ENCODE results near the gene XCL2. TPM values are rescaled to one million over a fixed set of nuclear protein-coding genes. Genes with fewer than 3 reads are reported as not detected.
"Not testable (repeated sequence)": the region's sequence is repeated elsewhere in the genome, so short reads cannot be mapped to it uniquely, and the experiment has no call there.

XCL2 gene
- total RNA-seq, 1 donor from 2014 or later: not detected

DNA sequence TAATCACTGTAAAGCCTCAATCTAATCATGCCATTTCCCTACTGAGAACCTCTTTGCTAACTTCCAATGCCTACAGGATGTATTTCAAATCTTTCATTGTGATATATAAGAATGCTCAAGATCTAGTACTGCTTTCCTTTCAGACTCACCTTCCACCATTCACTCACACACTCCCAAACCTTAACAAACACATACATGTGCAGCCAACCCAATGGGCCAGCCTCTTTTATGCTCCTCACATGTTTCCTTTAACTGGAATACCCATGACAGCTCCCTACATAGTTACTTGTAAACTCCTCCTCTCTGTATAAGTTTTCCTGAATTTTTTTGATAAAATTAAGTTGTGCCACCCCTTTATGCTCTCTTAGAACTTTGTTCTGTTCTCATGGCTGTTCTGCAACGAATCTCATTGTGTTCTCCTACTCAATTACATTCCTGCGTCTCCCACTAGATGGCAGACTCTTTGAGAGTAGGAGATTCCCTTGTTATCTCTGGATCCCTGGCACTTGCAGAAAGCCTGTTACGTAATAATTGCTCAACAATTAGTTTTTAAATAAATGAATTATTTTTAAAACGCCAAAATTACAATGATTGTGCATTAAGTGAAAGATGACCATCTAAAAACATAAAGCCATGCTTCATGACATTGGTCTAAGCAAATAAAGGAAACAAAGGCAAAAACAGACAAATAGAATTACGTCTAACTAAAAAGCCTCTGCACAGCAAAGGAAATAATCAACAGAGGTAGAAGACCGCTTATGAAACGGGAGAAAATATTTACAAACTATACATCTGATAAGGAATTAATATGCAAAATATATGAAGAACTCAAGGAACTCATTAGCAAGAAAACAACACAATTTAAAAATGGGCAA lies 2.1 kb upstream of the XCL2 start:
- H3K36me3 ChIP-seq (ENCODE audit: control insufficient read depth, insufficient read depth, low read length); H3K27me3 ChIP-seq (ENCODE audit: control insufficient read depth, insufficient read depth, low read length); H3K4me3 ChIP-seq (ENCODE audit: low read depth, low read length): not testable (repeated sequence)
- TF ChIP-seq, protein P1, sequence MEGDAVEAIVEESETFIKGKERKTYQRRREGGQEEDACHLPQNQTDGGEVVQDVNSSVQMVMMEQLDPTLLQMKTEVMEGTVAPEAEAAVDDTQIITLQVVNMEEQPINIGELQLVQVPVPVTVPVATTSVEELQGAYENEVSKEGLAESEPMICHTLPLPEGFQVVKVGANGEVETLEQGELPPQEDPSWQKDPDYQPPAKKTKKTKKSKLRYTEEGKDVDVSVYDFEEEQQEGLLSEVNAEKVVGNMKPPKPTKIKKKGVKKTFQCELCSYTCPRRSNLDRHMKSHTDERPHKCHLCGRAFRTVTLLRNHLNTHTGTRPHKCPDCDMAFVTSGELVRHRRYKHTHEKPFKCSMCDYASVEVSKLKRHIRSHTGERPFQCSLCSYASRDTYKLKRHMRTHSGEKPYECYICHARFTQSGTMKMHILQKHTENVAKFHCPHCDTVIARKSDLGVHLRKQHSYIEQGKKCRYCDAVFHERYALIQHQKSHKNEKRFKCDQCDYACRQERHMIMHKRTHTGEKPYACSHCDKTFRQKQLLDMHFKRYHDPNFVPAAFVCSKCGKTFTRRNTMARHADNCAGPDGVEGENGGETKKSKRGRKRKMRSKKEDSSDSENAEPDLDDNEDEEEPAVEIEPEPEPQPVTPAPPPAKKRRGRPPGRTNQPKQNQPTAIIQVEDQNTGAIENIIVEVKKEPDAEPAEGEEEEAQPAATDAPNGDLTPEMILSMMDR (IDR thresholded peaks at IDR 0.05; ENCODE audit: insufficient read depth, low read length, severe bottlenecking): peak; percentile 32
- peak; percentile 77 for FAIRE-seq
- DNase-seq (ENCODE audit: low read depth): peak; percentile 65

DNA sequence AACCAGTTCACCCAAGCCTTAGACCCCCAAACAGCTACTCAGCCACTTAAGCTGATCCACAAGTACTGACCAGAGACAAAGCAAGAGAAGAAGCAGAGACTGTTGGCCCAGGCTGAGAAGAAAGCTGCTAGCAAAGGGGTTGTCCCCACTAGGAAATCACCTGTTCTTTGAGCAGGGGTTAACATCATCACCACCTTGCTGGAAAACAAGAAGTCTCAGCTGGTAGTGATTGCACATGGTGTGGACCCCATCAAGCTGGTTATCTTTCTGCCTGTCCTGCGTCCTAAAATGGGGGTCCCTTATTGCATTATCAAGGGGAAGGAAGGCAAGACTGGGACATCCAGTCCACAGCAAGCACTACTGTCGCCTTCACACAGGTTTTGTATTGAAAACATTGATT lies 819 bp downstream of the XCL2 start:
- H3K27me3 ChIP-seq (ENCODE audit: control insufficient read depth, insufficient read depth, low read length); H3K4me3 ChIP-seq (ENCODE audit: low read depth, low read length); DNase-seq (ENCODE audit: low read depth); H3K36me3 ChIP-seq (ENCODE audit: control insufficient read depth, insufficient read depth, low read length): not testable (repeated sequence)
- FAIRE-seq: peak; percentile 13

DNA sequence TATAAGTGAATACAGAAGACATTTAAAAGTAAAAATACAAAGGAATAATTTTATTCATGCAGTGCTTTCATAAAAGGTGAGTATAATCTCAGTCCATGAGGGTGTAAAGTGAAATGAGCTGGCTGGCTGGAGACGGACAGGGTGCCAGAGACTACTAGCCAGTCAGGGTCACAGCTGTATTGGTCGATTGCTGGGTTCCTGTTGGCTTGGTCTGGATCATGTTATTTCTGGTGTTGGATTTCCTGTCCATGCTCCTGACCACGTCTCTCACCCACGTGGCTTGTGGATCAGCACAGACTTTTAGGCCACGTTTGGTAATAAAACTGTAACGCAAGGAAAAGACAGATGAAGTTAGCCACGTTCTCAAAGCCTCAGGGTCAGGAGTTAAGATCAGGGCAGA lies 3.0 kb downstream of the XCL2 start:
- FAIRE-seq: peak; percentile 32
- H3K4me3 ChIP-seq (ENCODE audit: low read depth, low read length): not testable (repeated sequence)

DNA sequence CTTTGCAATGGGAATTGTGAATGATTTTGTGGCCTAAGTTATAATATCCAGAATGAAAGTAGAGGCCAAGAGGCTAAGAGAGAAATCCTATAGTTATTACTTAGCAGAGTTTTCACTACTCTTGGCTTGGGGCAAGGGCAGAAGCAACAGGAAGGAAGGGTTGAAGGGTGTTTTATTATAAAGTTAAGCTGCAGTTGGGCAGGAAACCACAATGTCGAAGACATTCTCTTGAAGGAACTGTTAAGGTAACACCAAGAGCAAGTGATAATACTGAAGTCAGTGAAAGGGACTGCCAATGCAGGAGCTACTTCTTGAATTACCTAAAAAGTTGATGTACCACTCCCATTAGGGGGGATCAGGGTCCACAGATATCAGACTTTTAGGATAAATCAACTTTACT lies 8.3 kb downstream of the XCL2 start:
- TF ChIP-seq, protein P1 (IDR thresholded peaks at IDR 0.05; ENCODE audit: insufficient read depth, low read length, severe bottlenecking): no peak
- DNase-seq (ENCODE audit: low read depth) (no peak), FAIRE-seq (no peak)
- Histone ChIP-seq H3K27me3 (ENCODE audit: control insufficient read depth, insufficient read depth, low read length) (no peaks in the 10 kb centered on the region), H3K36me3 (ENCODE audit: control insufficient read depth, insufficient read depth, low read length) (no peaks in the 10 kb centered on the region), H3K4me3 (ENCODE audit: low read depth, low read length) (no peak overlapping the region)

More for the DNA sequence above, 3.0 kb downstream of the XCL2 start:
- DNase-seq (ENCODE audit: low read depth); H3K27me3 ChIP-seq (ENCODE audit: control insufficient read depth, insufficient read depth, low read length); H3K36me3 ChIP-seq (ENCODE audit: control insufficient read depth, insufficient read depth, low read length): not testable (repeated sequence)

DNA sequence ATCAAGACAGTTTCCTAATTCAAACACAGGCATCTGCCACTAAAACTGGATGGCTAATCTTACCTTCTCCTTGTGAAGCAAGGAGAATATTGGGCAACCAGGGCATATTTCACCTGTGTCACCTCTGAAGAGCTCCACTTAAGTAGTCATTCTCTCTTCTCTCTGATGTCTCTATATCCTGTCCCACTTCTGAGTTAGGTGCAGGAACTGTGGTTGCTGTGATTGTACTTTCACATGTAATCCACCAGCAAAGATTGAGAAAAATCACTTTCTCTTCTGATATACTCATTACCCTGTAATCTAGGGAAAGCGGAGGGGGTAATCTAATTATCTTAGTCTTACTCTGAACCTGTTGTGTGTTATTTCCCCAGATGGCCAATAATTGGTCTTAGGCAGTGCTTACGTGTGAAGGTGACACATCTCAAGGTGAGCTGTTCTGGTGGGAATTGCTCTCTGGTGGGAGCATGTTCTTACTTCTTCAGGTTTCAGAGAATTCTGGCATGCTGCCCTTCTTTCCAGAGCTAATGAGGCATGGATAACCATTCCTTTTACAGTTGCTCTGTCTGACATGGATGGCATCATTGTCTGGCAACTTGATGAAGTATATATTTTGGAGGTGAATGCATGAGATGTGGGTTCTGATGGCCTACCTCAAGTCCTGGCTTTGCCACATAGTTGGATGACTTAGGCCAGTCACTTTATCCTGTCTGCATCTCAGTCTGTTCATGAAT lies 12.0 kb downstream of the XCL2 start:
- no peaks in the 10 kb centered on the region for H3K27me3 ChIP-seq (ENCODE audit: control insufficient read depth, insufficient read depth, low read length)
- no peak overlapping the region for H3K4me3 ChIP-seq (ENCODE audit: low read depth, low read length)
- no peaks in the 10 kb centered on the region for H3K36me3 ChIP-seq (ENCODE audit: control insufficient read depth, insufficient read depth, low read length)
- DNase-seq (ENCODE audit: low read depth): no peak
- TF ChIP-seq, protein P1 (IDR thresholded peaks at IDR 0.05; ENCODE audit: insufficient read depth, low read length, severe bottlenecking): no peak
- FAIRE-seq: no peak

DNA sequence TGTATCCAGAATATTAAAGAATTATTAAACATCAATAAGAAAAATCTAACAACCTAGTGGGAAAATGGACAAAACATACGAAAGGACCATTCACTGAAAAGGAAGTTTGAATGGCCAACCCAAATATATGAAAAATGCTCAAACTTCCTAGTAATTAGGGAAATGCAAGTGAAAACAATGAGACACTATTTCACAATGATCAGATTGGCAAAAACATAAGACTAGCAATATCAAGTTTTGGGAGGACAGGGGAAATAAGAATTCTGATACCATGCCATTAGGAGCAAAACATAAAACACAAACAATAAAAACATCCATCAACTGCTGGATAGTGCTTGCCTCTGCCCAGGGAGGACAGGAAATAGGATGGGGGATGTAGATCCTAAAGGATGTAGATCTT lies 14.3 kb downstream of the XCL2 start:
- FAIRE-seq (no peak), DNase-seq (ENCODE audit: low read depth) (no peak)
- TF ChIP-seq, protein P1 (IDR thresholded peaks at IDR 0.05; ENCODE audit: insufficient read depth, low read length, severe bottlenecking): no peak
- H3K27me3 ChIP-seq (ENCODE audit: control insufficient read depth, insufficient read depth, low read length): no peaks in the 10 kb centered on the region
- no peaks in the 10 kb centered on the region for H3K36me3 ChIP-seq (ENCODE audit: control insufficient read depth, insufficient read depth, low read length)
- H3K4me3 ChIP-seq (ENCODE audit: low read depth, low read length): no peak overlapping the region
